GM12878 (cell line): ENCODE data around the gene PDCD6IP. TPM values are rescaled to one million over a fixed set of nuclear protein-coding genes. Genes with fewer than 3 reads are reported as not detected.

ENCODE experiments used
- ATAC-seq: fragments of 200-7000 bp; cut with Tn5 transposase; 3 replicates; pipeline ENCODE4 v1.9.1; 2020; ENCODE audit warnings: mild to moderate bottlenecking, moderate library complexity
- BruUV-seq: library from RNA; stranded (reverse); fragments of 400-500 nt; replicated peaks from 2 replicates; lab custom pipeline; 2021; lab: Mats Ljungman, UMichigan
- CTCF ChIA-PET: fragments of 300-600 bp; sonication (Branson Sonifier 250); formaldehyde crosslinking; extraction: SDS; loops from one replicate; lab custom pipeline; 2021; ENCODE audit warnings: inconsistent platforms; lab: Yijun Ruan, JAX
- POLR2A ChIA-PET: fragments of 350-600 bp; formaldehyde crosslinking; extraction: SDS; loops from one replicate; lab custom pipeline; 2021; ENCODE audit warnings: inconsistent platforms; lab: Charles Lee
- RAD21 ChIA-PET: fragments of 300-600 bp; sonication (Branson Sonifier 250); formaldehyde crosslinking; loops from one replicate; lab custom pipeline; 2023; ENCODE audit warnings: antibody characterized with exemption; ENCODE audit not compliant: unreplicated experiment; lab: Charles Lee
- SMC1A ChIA-PET: fragments of 300-600 bp; sonication (Branson Sonifier 250); formaldehyde crosslinking; loops from one replicate; lab custom pipeline; 2023; ENCODE audit not compliant: unreplicated experiment, uncharacterized antibody; lab: Charles Lee
- DNase-seq: peaks from one replicate; pipeline ENCODE4 v3.0.0-alpha.2; 2011; ENCODE audit warnings: low read depth, low spot score
- FAIRE-seq: peaks from 3 replicates; lab custom pipeline; 2011; peaks lifted over from hg19 to GRCh38; lab: Jason Lieb, UNC
- H2AFZ ChIP-seq: 2 replicates; pipeline ENCODE4 v1.6.0; 2011; ENCODE audit warnings: low read depth, low read length, control low read depth; ENCODE audit not compliant: control insufficient read depth
- H3K27ac ChIP-seq: 2 replicates; pipeline ENCODE4 v1.5.1; 2011; ENCODE audit warnings: control low read depth; ENCODE audit not compliant: control insufficient read depth, insufficient read depth
- H3K27me3 ChIP-seq, 2 experiments: replicated peaks in 1 of 2; 2 replicates each; pipeline versions ENCODE4 v1.6.0 to v1.6.1; 2011; ENCODE audit warnings: low read length in 1 of 2; ENCODE audit not compliant: control insufficient read depth in 2 of 2, insufficient read depth in 2 of 2
- H3K36me3 ChIP-seq, 2 experiments: 2 replicates each; pipeline ENCODE4 v1.5.1; 2011; ENCODE audit warnings: low read length in 1 of 2; ENCODE audit not compliant: control insufficient read depth in 2 of 2, insufficient read depth in 2 of 2
- H3K4me1 ChIP-seq: 2 replicates; pipeline ENCODE4 v1.6.1; 2011; ENCODE audit warnings: mild to moderate bottlenecking, low read length, moderate library complexity, mixed read lengths; ENCODE audit not compliant: control insufficient read depth, insufficient read depth
- H3K4me2 ChIP-seq: 2 replicates; pipeline ENCODE4 v1.6.0; 2011; ENCODE audit warnings: control low read depth; ENCODE audit not compliant: control insufficient read depth, insufficient read depth
- H3K4me3 ChIP-seq: fragments of 200-600 bp; sonication (generic); 2 replicates; pipeline ENCODE4 v1.5.1; 2016
- H3K79me2 ChIP-seq: 2 replicates; pipeline ENCODE4 v1.6.0; 2011; ENCODE audit warnings: low read length; ENCODE audit not compliant: control insufficient read depth, insufficient read depth
- H3K9ac ChIP-seq: 2 replicates; pipeline ENCODE4 v1.8.0; 2011; ENCODE audit warnings: low read length, control low read depth, mixed read lengths; ENCODE audit not compliant: control insufficient read depth, insufficient read depth
- H3K9me3 ChIP-seq: replicated peaks from 3 replicates; pipeline ENCODE4 v1.5.1; 2011; ENCODE audit warnings: mild to moderate bottlenecking, low read length; ENCODE audit not compliant: control insufficient read depth, insufficient read depth
- H4K20me1 ChIP-seq: 2 replicates; pipeline ENCODE4 v1.6.0; 2011; ENCODE audit not compliant: control insufficient read depth, insufficient read depth
- CHD4 ChIP-seq: fragments of 200-600 bp; sonication (generic); IDR thresholded peaks from 2 replicates; pipeline ENCODE4 v1.6.1; 2016; ENCODE audit warnings: mild to moderate bottlenecking
- EZH2 ChIP-seq: IDR thresholded peaks from 2 replicates; pipeline ENCODE4 v1.6.1; 2012; ENCODE audit warnings: low read depth, mild to moderate bottlenecking, control low read depth, inconsistent platforms, low read length, borderline replicate concordance; ENCODE audit not compliant: control insufficient read depth
- HCFC1 ChIP-seq: fragments of 150-350 bp; IDR thresholded peaks from 2 replicates; pipeline ENCODE4 v1.6.1; 2014; ENCODE audit warnings: low read length
- MTA2 ChIP-seq: fragments of 450-650 bp; IDR thresholded peaks from 2 replicates; pipeline ENCODE4 v1.6.1; 2016; ENCODE audit warnings: low read depth, mild to moderate bottlenecking, moderate library complexity
- NR2C2 ChIP-seq: IDR thresholded peaks from 2 replicates; pipeline ENCODE4 v1.6.1; 2011; ENCODE audit warnings: borderline replicate concordance, low read depth; ENCODE audit not compliant: control insufficient read depth, insufficient read length
- POLR2AphosphoS2 ChIP-seq: IDR thresholded peaks from 2 replicates; pipeline ENCODE4 v1.6.1; 2011; ENCODE audit warnings: low read depth, mild to moderate bottlenecking, low read length, improper control_type of control experiment, moderate library complexity
- RBBP5 ChIP-seq: fragments of 200-600 bp; sonication (generic); conservative IDR thresholded peaks from 2 replicates; pipeline ENCODE4 v1.6.1; 2016
- SMARCA5 ChIP-seq: fragments of 450-650 bp; IDR thresholded peaks from 2 replicates; pipeline ENCODE4 v1.6.1; 2017; ENCODE audit warnings: mild to moderate bottlenecking
- TCF7 ChIP-seq: IDR thresholded peaks from 2 replicates; pipeline ENCODE4 v1.6.1; 2014; ENCODE audit warnings: antibody characterized with exemption, borderline replicate concordance
- ZNF274 ChIP-seq: IDR thresholded peaks from one replicate; pipeline ENCODE4 v1.8.0; 2011; ENCODE audit not compliant: insufficient read length, insufficient read depth
- ZZZ3 ChIP-seq: IDR thresholded peaks from 2 replicates; pipeline ENCODE4 v1.6.1; 2011; ENCODE audit warnings: low read depth; ENCODE audit not compliant: control insufficient read depth, insufficient read length
- WGBS: methylation state at CpG from one replicate; pipeline ENCODE4 v1.1.6; 2016; ENCODE audit warnings: low lambda C conversion rate; ENCODE audit not compliant: insufficient replicate concordance, insufficient coverage; ENCODE audit errors: missing lambda C conversion rate; 5-methylcytosine and 5-hydroxymethylcytosine counted together
- in situ Hi-C: fragments of 300-500 bp; cut with MboI; formaldehyde crosslinking; loops from 9 replicates; pipeline ENCODE4 v1.14.3; 2018; ENCODE audit warnings: mixed read lengths
- intact Hi-C: fragments of 100-400 bp; cut with micrococcal nuclease; formaldehyde crosslinking; loops from one replicate; pipeline ENCODE4 v1.14.2; 2022; ENCODE audit not compliant: unreplicated experiment
- polyA plus RNA-seq, 11 experiments: library from polyadenylated mRNA; depleted of rRNA in 4 of 11; unstranded in 6 of 11; stranded (reverse) in 5 of 11; fragments of >200 nt; fragmentation: Nextera tagmentation in 4 of 11; fragmentation: Illumina TruSeq in 1 of 11; extraction: Ambion mirVana in 4 of 11; extraction: Trizol in 1 of 11; gene quantifications; 1 replicate in 1 of 11; 2 replicates in 10 of 11; pipeline versions ENCODE4 v1.2.1 to v1.2.3, GENCODE V29; 2011 to 2016; ENCODE audit warnings: inconsistent platforms in 2 of 11, missing spikeins in 2 of 11, low read depth in 1 of 11
- total RNA-seq, 4 experiments: library from RNA; depleted of rRNA in 3 of 4; stranded (reverse); fragments of >200 nt in 3 of 4; fragmentation: Illumina TruSeq in 1 of 4; extraction: Trizol in 1 of 4; gene quantifications; 2 replicates each; pipeline versions ENCODE4 v1.2.1 to v1.2.3, GENCODE V29; 2013 to 2021
- TF ChIP-seq, protein P1 (sequence below): fragments of 450-650 bp; conservative IDR thresholded peaks from 2 replicates; pipeline ENCODE4 v1.6.1; 2017; ENCODE audit warnings: mild to moderate bottlenecking, moderate library complexity

The PDCD6IP gene
- total and polyA plus RNA-seq, 10 of the 15 experiments (the other 5 are each of a cell fraction or from before 2014, with no cell fraction given), result 16.0 to 169 (median 81.2) TPM

DNA sequence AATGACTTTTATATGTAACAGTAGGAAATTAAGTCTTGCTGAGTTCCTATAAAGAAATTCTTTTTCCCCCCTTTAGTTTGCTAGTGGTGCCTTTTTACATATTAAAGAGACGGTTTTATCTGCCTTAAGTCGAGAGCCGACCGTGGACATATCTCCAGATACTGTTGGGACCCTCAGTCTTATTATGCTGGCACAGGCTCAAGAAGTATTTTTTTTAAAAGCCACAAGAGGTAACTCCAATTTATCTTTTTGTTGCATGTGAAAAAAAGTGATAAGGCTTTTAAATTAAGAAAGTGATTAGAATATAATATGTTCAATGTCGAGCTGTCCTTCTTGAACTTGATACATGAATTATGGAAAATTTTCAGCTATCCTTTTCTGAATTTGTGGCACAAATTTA is 26.7 kb downstream of the PDCD6IP start (continued):
- TF ChIP-seq NR2C2, result no peak
- no peak for TF ChIP-seq POLR2AphosphoS2
- TF ChIP-seq ZZZ3, result no peak
- TF ChIP-seq ZNF274, result no peak

DNA sequence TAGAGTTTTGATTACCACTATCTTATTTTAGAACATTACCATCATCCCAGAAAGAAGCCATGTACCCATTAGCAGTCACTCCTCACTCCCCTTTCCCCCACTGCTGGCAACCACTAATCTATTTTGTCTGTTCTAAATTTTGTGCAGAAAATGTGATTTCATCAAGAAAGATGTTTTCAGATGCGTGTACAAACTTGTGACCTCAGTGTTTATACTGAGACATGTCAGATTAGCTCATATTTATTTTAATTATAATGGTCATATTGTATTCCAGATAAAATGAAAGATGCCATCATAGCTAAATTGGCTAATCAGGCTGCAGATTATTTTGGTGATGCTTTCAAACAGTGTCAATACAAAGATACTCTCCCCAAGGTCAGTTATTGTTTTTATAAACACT is 27.8 kb downstream of the PDCD6IP start:
- FAIRE-seq (no peak), DNase-seq (no peak), ATAC-seq (no peak)
- ChIA-PET SMC1A (interaction anchor here (0.8 kb wide), 1 partner anchor 35 kb away, joined by 4 read pairs; no protein-coding TSS in a partner anchor), RAD21 (no interaction called here), POLR2A (interaction anchor here (1.0 kb wide), 1 partner anchor 11 kb away, joined by 3 read pairs; no protein-coding TSS in a partner anchor), CTCF (no interaction called here)
- TF ChIP-seq HCFC1 (no peak), MTA2 (no peak), CHD4 (no peak), RBBP5 (no peak), EZH2 (no peak), SMARCA5 (no peak), TCF7 (no peak)
- TF ChIP-seq, protein P1, sequence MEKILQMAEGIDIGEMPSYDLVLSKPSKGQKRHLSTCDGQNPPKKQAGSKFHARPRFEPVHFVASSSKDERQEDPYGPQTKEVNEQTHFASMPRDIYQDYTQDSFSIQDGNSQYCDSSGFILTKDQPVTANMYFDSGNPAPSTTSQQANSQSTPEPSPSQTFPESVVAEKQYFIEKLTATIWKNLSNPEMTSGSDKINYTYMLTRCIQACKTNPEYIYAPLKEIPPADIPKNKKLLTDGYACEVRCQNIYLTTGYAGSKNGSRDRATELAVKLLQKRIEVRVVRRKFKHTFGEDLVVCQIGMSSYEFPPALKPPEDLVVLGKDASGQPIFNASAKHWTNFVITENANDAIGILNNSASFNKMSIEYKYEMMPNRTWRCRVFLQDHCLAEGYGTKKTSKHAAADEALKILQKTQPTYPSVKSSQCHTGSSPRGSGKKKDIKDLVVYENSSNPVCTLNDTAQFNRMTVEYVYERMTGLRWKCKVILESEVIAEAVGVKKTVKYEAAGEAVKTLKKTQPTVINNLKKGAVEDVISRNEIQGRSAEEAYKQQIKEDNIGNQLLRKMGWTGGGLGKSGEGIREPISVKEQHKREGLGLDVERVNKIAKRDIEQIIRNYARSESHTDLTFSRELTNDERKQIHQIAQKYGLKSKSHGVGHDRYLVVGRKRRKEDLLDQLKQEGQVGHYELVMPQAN, result no peak
- H3K9ac ChIP-seq, result no peak overlapping the region
- no peaks in the 10 kb centered on the region for H3K4me1 ChIP-seq
- 100% methylated on average over 1 of the region's 1 CpG for WGBS
- peaks cover 2 to 42% of the 10 kb centered on the region in 2 experiments; a peak in 3 of 4 replicates for H3K36me3 ChIP-seq
- H3K27me3 ChIP-seq, result no peaks in the 10 kb centered on the region
- H3K9me3 ChIP-seq, result no peaks in the 10 kb centered on the region
- BruUV-seq, result no TSS peak
- no peaks in the 10 kb centered on the region for H3K79me2 ChIP-seq
- H3K4me3 ChIP-seq, result no peak overlapping the region
- H4K20me1 ChIP-seq, result no peaks in the 10 kb centered on the region
- H2AFZ ChIP-seq, result no peak overlapping the region
- H3K27ac ChIP-seq, result no peak overlapping the region
- in situ Hi-C loops, result no loop called here
- no peak overlapping the region for H3K4me2 ChIP-seq
- intact Hi-C loops, result no loop called here
